ENCODE results near the gene SUMF1.

SUMF1 gene

DNA sequence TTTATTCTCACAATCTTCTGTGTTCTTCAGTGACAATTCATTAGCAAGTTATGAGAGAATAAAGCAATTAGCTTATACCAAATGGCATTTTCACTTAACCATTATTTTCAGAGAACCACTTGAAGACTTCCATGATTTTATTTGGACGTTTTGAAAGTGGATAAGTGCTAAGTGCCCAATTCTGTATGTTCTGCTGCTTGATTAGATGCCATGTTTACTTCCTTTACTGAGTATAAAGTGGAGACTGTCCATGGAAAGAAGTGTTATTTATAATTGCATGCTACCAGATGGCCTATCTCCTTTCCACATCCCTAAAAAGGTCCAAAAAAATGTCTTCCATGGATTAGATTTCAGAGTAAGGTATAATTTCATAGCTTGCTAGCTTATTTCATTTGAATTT lies 69.6 kb downstream of the SUMF1 start:
- TF ChIP-seq, protein P1, sequence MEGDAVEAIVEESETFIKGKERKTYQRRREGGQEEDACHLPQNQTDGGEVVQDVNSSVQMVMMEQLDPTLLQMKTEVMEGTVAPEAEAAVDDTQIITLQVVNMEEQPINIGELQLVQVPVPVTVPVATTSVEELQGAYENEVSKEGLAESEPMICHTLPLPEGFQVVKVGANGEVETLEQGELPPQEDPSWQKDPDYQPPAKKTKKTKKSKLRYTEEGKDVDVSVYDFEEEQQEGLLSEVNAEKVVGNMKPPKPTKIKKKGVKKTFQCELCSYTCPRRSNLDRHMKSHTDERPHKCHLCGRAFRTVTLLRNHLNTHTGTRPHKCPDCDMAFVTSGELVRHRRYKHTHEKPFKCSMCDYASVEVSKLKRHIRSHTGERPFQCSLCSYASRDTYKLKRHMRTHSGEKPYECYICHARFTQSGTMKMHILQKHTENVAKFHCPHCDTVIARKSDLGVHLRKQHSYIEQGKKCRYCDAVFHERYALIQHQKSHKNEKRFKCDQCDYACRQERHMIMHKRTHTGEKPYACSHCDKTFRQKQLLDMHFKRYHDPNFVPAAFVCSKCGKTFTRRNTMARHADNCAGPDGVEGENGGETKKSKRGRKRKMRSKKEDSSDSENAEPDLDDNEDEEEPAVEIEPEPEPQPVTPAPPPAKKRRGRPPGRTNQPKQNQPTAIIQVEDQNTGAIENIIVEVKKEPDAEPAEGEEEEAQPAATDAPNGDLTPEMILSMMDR (IDR thresholded peaks at IDR 0.05; ENCODE audit: control insufficient read depth, insufficient read depth, low read depth, low read length, missing control alignments): no peak
- no peak overlapping the region for H3K4me3 ChIP-seq (ENCODE audit: control insufficient read depth, low read depth, low read length)
- no peak for DNase-seq (ENCODE audit: low read depth)

DNA sequence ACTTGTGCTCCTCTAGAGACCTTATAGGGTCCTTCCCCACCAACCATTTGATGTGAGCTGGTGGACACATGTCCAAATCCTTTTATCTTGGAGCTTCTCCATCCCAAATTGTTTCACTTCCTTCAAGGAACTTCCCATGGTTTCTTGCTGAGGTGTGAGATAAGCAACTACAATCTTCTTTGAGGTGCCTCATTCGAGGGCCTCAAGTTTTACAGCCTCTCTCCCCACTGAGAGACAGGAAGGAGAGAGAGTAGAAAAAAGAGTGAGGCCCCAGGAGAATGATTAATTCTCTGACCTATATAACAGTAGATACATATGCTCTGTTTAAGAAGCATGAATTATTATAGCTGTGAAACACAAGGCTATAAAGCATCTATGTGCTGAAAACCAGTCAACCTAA lies 70.5 kb downstream of the SUMF1 start:
- DNase-seq (ENCODE audit: low read depth): no peak
- H3K4me3 ChIP-seq (ENCODE audit: control insufficient read depth, low read depth, low read length): no peak overlapping the region
- TF ChIP-seq, protein P1 (IDR thresholded peaks at IDR 0.05; ENCODE audit: control insufficient read depth, insufficient read depth, low read depth, low read length, missing control alignments): no peak

DNA sequence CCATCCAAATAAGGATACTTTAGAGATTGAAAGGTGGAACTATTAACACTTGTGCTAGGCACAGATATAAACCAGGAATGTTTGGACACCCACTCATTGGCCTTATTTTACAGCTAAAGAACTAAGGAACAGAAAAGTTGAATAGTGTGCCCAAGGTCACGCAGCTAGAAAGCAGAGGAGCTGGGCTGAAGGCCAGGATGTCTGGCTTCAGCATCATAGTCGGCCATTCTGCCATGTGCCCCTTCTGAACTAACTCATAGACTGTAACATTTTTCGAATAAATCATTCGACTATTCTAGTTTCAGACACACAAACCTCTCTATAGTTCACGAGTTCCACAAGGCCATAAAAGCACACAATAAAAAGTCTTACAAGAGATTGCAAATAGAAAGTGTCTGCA lies 71.1 kb downstream of the SUMF1 start:
- TF ChIP-seq, protein P1 (IDR thresholded peaks at IDR 0.05; ENCODE audit: control insufficient read depth, insufficient read depth, low read depth, low read length, missing control alignments): no peak
- no peak for DNase-seq (ENCODE audit: low read depth)
- H3K4me3 ChIP-seq (ENCODE audit: control insufficient read depth, low read depth, low read length): no peak overlapping the region

DNA sequence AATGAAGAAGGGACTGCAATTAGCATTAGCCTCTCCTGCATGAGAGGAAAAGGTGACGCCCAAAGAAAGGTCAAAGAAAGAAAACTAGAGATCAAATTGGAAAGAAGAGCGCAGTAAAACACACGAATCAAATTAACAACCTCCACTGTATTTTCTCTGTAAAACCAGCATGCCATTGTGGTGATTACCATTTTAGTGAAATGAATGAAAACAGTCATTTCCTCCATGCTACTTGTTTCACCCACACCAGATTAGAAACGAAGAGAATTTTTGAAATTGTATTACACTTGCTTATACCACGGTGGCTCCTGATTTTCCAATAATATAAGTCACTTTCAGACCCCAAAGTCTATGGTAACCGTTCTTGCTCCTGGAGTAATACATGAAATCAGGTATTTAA lies 71.6 kb downstream of the SUMF1 start:
- TF ChIP-seq, protein P1 (IDR thresholded peaks at IDR 0.05; ENCODE audit: control insufficient read depth, insufficient read depth, low read depth, low read length, missing control alignments): no peak
- no peak overlapping the region for H3K4me3 ChIP-seq (ENCODE audit: control insufficient read depth, low read depth, low read length)
- no peak for DNase-seq (ENCODE audit: low read depth)

DNA sequence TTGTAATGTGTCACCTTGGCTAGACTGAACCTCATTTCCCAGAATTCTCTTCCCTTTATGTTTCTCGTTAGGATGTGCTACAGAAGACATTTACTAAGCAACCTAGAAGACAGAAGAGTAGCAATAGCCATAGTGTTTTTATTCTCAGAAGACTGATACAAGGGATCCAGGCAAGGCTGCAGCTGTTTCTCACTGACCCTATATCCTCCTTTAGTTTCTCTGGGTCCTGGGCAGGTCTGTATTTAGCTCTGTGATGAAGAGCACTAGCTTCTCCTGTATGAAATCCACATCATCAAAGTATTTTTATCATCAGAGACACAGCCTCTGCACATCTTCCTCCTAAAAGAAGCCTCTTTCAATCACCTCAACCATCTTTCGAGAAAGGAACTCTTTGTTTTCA lies 72.5 kb downstream of the SUMF1 start:
- DNase-seq (ENCODE audit: low read depth): no peak
- TF ChIP-seq, protein P1 (IDR thresholded peaks at IDR 0.05; ENCODE audit: control insufficient read depth, insufficient read depth, low read depth, low read length, missing control alignments): no peak
- H3K4me3 ChIP-seq (ENCODE audit: control insufficient read depth, low read depth, low read length): no peak overlapping the region

DNA sequence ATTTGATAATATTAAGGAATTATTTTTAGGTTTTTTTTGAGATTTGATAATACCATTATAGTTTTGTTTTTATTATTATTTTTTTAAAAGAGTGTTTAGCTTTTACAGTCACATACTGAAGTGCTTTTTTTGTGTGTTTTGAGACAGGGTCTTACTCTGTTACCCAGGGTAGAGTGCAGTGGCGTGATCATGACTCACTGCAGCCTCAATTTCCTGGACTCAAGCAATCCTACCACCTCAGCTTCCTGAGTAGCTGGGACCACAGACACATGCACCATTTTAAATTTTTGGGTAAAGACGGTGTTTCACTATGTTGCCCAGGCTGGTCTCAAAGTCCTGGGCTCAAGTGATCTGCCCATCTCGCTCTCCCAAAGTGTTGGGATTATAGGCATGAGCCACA lies 73.0 kb downstream of the SUMF1 start:
- TF ChIP-seq, protein P1 (IDR thresholded peaks at IDR 0.05; ENCODE audit: control insufficient read depth, insufficient read depth, low read depth, low read length, missing control alignments): no peak
- DNase-seq (ENCODE audit: low read depth): no peak
- H3K4me3 ChIP-seq (ENCODE audit: control insufficient read depth, low read depth, low read length): no peak overlapping the region

GRCh38 chr3:4392992-4393391 lies 74.1 kb downstream of the SUMF1 start:
- TF ChIP-seq, protein P1 (IDR thresholded peaks at IDR 0.05; ENCODE audit: control insufficient read depth, insufficient read depth, low read depth, low read length, missing control alignments): no peak
- no peak for DNase-seq (ENCODE audit: low read depth)
- no peak overlapping the region for H3K4me3 ChIP-seq (ENCODE audit: control insufficient read depth, low read depth, low read length)
